ENCODE measurements around the gene SLC25A22. TPM values are rescaled to one million over a fixed set of nuclear protein-coding genes. Genes with fewer than 3 reads are reported as not detected.

Gene SLC25A22
- total RNA-seq, 1 donor from 2014 or later: 2.6 TPM

DNA sequence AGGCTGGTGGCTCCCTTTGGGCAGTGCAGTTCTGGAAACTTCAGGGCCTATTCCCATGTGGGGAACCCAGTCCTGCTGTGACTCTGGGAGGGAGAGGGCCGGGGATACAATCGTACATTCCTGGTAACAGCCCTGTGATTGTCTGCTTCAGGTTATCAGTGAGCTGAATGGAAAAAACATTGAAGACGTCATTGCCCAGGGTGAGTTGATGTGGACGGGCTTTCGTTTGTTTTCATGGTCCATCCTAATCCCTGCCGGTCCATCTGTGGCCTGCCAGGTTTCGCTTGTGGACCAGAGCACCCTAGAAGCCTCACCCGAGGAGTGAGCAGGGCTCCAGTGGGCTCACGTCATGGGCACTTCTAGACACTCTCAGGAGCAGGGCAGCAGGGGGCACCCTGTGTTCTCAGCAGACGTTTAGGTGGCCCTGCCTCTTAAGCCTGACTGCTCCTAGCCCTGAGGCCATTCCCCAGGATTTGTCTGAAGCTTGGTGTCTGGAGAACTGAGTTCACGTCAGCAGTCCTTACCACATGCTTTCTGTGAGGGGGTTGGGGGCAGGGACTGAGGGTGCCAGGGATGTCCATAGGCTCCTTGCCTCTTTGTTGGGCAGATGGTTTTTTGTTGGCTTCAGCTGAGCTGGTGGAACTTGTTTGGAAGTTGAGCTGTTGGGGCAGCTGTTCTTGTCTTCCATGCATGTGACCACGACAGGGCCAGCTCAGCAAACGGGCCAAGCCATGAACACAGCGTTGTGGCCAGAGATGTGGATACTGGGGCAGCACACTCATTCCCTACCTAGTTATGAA lies 13.6 kb upstream of the SLC25A22 start:
- intact Hi-C loops (cut with DNase I): no loop called here
- ATAC-seq (no peak), DNase-seq (ENCODE audit: missing footprints) (no peak)

DNA sequence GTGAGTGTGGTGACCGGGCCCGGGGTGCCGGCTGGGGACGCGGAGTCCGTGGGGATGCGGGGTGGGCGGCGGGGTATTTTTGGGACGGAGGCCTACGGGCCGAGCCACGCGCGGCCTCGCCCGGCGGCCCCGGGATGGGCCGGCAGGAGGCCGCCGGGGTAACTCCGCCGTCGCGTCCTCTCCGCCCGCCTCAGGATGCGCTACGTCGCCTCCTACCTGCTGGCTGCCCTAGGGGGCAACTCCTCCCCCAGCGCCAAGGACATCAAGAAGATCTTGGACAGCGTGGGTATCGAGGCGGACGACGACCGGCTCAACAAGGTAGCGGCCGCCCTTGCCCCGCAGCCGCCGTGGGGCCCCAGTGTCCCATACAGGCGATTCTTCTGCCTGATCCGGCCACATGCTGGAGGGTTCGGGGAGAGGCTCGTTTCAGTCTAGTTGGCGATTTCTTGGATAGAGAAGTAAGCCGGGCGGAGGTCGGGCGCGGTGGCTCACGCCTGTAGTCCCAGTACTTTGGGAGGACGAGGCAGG lies 12.0 kb upstream of the SLC25A22 start:
- DNase-seq (ENCODE audit: missing footprints): peak; percentile 63
- no peak for ATAC-seq
- intact Hi-C loops (cut with DNase I): no loop called here

DNA sequence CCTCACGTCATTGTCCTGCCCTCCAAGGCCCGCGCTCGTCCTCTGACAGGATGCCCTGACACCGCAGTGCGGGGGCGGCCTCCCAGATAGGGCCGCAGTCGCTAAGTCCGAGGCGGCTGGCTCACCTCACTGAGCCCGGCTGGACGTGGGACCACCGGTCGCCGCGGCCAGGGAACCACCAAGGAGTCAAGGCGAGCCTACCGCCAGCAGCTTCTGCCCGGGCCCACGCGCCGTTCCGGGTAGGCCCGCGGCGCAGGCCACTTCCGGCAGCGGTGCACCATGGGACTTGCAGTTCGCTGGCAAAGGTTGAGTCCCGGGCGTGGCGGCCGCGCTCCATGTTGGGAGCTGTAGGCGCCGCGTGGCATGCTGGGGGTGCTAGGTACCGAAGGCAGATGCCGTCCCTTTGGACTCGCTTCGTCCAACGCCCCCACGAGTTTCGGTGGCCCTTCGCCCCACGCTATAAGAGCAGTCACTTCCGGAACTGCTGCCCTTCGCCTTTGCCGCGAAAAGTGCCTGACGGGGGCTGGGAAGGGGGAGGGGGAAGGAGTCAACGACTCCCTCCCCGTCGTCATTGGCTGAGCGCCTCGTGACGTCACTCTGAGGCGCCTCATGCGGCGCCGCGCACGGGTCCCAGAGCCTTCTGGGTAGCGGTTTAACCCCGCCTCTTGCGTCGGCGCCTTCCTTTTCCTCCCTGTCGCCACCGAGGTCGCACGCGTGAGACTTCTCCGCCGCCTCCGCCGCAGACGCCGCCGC lies 11.4 kb upstream of the SLC25A22 start, which contains the start of gene RPLP2:
TSS of gene RPLP2 (plus strand) at position 681 of the 753 bp plus-strand sequence. CDS start 268 bp downstream, outside the sequence.
- intact Hi-C loops (cut with DNase I): loop anchor here (5.0 kb wide), 1 partner anchor 33 kb away; the partner anchor contains the start of genes POLR2L and TSPAN4
- DNase-seq (ENCODE audit: missing footprints) (peak; percentile 100), ATAC-seq (peak; percentile 93)

DNA sequence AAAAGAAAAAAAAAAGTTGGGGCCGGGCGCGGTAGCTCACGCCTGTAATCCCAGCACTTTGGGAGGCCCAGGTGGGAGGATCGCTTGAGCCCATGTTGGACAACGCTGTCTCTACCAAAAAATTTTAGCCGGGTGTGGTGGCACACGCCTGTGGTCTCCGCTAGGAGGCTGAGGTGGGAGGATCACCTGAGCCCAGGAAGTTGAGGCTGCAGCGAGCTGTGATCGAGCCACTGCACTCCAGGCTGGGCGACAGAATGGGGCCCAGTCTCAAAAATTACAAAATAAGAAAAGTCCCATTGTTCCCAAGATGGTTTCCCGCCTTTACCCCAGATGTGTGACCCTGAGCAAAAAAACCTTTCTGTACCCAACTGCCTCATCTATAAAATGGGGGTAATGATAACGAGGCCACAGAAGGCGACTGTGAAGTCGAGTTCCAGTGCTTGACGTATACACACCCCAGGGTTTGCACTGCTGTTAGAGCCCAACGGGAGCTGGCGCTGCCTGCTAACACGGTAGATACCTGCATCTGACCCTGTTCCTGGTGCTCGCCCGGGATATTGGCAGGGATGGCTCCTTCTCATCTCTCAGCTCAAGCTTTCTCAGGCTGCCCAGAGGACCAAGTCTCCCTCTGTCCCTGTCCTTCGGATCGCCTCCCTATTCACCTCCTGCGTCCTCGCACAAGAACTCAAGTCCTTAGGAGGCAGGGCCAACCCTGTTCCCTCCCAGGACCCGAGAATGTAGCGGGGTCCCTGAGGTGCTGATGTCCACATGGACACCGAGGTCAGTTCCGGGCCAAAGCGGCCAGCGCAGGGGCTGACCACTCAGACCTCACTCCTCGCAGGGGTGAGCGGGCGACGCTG lies 10.6 kb upstream of the SLC25A22 start:
- intact Hi-C loops (cut with DNase I): loop anchor here (5.0 kb wide), 1 partner anchor 34 kb away; the partner anchor contains the start of genes POLR2L and TSPAN4
- DNase-seq (ENCODE audit: missing footprints): no peak
- no peak for ATAC-seq

DNA sequence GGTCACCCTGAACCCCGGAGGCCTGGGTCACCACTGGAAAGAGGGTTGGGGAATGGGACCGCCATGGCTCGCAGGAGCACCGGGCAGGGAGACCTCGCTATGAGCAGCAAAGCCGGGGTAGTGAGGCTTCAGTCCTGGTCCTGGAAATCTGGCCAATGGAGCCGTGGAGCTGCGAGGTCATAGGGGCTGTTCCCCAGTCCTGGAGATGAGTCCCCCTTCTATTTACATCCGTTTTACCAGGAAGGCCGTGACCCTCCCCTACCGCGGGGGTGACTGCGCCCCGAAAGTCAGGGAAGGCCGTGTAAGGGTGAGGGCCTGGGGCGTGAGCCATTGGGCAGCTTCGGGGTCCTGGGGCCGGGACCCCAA lies 6.5 kb upstream of the SLC25A22 start:
- intact Hi-C loops (cut with DNase I): no loop called here
- ATAC-seq (no peak), DNase-seq (ENCODE audit: missing footprints) (no peak)

DNA sequence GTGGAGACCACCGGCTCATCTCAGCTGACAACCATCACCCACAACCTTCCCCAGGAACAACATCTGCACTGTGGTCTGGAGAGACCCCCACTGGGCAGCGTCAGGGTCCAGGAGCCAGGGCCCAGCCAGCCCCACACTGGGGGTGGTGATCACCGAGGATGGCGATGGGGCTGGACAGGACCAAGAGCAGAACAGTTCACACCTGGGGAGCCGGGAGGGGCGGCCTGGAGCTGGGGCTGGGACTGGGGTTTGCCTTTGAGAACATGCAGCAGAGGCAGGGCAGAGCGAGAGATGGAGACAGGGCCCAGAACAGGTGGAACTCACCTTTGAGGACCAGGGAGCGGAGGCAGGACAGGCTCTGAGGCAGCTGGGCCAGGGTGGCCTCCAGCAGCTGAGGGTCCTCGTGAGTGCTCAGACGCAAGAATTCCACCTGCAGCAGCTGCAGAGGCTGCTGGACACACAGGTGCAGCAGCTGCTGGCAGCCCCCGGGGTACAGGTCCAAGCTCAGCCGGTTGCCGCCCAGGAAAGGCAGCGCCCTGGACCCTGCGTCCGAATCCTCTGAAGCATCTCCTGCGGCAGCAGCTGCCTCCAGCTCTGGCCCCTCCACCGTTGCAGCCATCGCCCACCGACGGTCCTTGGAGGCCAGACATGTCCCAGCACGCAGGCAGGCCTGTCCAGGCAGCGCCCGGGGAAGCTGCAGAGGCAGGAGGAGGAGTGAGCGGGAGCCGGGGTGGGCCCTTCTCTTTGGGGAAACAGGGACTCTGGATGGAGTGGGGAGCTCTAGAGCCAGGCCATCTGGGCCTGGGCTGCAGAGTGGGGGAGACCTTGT lies 5.9 kb upstream of the SLC25A22 start:
- intact Hi-C loops (cut with DNase I): no loop called here
- DNase-seq (ENCODE audit: missing footprints) (no peak), ATAC-seq (no peak)

DNA sequence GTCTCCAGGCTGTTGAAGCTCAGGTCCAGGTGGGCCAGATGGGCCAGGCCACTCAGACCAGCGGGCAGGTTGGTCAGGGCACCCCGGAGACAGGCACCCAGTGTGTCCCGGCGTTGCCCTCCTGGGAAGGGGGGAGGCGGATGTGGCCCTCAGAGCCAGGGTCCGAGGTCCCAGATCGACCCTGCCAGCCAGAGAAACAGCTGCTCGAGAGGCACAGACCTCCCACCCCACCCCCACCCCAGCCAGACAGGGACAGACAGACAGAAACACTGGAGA lies 5.3 kb upstream of the SLC25A22 start:
- ATAC-seq: no peak
- DNase-seq (ENCODE audit: missing footprints): no peak
- intact Hi-C loops (cut with DNase I): no loop called here

DNA sequence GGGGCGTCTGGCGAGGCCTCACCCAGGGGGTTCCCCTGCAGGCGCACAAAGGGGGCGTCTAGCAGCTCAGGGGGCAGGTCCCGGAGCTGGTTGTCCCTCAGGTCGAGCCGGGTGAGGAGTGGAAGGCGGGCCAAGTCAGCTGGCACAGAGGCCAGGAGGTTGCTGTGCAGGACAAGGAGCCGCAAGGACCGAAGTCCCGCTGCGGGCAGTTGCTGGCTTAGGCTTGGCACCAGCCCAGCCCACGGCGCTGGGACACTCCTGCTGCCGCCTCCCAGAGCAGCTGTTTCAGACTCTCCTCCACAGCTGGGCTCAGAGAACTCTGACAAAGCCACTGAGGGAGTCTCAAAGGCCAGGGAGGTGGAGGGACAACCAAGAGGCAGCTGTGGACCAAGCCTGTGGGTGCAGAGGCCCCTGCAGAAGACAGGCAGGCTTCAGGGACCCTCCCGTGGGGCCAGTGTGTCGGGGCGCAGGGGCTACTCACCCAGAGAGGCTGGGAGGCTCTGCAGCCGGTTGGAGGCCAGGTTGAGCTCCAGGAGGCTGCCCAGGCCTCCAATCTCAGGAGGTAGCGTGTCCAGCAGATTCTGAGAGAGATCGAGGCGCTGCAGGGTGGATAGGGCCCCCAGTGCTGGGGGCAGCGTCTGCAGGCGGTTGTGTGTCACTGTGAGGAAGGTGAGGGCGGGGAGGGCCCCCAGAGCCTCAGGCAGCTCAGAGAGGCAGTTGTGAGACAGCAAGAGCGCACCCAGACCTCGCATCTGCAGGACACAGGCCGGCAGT lies 4.8 kb upstream of the SLC25A22 start:
- intact Hi-C loops (cut with DNase I): no loop called here
- DNase-seq (ENCODE audit: missing footprints) (no peak), ATAC-seq (no peak)

DNA sequence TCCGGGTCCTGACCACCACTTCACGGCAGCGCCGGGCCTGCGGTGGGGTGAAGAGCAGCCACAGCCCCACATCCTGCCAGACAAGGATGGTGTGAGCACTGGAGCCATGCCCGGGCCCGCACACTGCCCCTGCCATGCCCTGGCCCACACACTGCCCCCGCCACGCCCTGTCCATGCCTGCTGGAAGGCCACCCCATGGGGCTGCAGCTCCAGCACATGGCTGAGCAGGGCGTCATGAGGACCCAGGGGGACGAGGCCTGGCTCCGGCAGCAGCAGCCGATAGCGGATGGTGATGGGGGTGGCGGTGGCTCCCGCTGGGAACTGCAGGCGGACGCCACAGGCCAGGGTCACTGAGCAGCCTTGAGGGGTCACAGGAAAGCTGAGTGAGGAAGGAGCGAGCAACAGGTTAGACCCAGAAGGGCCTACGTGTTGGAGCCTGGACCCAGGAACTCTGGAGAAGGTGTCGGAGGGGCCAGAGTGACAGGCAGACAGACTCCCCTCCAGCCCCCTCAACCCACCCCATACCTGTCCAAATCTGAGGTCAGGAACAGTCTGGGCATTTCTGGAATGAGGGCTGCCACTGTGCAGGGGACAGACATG lies 4.0 kb upstream of the SLC25A22 start:
- DNase-seq (ENCODE audit: missing footprints): no peak
- ATAC-seq: no peak
- intact Hi-C loops (cut with DNase I): no loop called here

DNA sequence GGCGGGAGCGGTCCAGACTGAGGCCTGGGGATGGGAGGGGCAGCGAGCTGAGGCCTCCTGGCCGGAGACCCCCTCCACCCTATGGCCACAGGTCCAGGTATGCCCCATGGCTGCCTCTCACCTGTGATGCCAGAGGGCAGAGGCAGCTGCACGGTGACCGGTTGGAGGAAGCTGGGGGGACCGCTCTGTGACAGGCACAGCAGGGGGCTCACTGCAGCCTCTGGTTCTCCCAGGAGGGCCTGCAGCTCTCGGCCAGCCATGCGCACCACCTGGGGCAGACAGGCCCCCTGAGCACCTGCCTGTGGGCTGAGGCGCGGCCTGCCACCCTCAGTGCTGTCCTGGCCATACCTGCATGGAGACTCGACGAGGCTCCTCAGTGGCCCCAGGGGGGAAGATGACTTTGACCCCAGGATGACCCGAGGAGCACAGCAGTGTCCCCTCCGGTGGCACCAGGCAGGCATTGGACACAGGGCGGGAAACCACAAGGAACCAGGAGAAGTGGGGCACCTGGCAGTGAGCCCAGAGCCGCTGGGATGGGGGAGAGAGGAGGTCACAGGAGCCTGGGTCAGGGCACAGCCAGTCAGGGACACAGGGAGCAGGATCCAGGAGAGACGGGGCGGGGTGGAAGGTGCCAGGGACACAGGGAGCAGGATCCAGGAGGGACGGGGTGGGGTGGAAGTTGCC lies 3.2 kb upstream of the SLC25A22 start:
- DNase-seq (ENCODE audit: missing footprints): no peak
- ATAC-seq: no peak
- intact Hi-C loops (cut with DNase I): no loop called here

DNA sequence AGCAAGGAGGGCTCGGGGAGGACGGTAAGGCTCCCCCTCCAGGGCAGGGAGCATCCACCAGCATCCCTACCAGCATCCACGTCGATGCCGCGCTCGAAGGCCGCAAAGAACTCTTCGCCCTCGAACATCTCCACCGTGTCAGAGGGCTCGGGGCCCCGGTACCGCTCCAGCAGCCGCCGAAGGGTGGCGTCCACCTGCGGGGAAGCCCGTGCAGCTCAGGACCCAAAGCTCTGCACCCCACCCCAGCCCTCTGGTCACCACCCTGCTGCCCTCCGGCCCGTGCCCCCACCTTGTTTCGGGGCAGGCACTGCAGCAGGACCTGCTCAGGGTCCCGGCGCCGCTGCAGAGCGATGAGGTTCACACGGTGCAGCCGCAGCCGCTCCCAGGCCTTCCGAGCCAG lies 2.4 kb upstream of the SLC25A22 start:
- no peak for ATAC-seq
- intact Hi-C loops (cut with DNase I): no loop called here
- DNase-seq (ENCODE audit: missing footprints): peak; percentile 50

DNA sequence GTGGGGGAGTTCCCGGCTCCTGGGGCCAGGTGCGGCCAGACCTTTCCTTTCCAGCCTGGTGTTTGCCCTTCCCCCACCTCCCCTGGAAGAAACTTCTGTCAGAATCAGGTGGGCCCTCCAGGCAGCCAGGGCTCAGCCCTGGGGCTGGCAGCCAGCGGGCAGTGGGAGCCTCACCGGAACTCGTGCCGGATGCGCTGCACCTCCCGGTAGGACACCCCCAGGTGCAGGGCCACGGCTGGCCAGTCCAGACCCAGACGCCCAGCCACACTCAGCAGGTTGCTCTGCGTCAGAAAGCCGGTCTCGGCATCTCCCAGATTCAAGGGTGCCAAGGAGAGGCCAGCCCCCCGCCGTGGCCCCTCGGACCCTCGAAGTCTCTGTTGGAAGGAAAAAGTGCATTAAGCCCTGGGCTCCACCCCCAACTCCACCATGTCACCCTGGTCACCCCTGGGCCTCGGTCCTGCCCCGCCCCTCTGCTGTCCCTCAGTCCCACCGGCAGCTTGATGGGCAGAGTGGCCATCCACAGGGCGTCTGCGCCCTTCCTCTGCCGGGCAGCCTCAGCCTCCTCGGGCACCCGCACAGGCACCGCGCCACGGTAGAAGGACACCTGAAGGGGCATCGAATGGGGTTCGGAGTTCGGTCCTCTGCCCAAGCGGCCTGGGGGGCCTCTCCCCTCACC lies 1.7 kb upstream of the SLC25A22 start:
- DNase-seq (ENCODE audit: missing footprints) (no peak), ATAC-seq (no peak)
- intact Hi-C loops (cut with DNase I): no loop called here

DNA sequence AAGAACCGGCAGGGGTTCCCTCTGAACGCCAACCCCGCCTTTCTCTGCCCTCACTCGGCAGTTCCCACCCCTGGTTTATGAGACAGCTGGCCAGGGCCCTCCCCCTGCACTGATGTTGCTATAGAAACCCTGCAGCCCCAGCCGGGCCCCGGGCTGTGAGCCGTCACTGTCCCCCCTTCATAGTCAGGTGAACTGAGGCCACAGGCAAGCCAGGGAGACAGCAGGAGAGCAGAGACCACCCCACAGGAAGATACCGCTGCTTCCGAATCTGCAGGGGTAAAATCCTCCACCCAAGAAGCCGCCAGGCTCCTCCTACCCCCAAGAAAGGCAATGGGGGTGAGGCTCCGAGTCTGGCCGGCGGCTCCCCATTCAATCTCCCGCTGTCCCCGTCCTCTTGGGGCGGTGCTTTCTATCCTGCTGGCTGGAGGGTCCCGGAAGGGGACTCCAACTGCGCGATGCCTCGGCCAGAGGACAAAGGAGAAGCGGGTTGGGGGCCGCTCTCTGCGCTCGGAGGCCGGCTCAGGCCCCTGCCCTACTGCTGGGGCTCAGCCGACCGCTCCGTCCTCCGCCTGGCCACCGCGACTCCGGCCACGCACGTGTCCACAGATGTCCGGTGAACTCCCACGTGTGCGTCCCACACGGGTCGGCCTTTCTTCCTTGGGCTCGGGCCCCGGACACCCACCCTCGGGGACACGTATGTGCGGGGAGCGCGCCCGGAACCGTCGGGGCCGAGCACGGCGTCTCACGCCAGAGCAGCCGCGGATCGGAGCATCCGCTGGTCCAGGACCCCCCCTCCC lies 587 bp downstream of the SLC25A22 start:
- peak; percentile 79 for DNase-seq (ENCODE audit: missing footprints)
- peak; percentile 50 for ATAC-seq
- intact Hi-C loops (cut with DNase I): no loop called here

DNA sequence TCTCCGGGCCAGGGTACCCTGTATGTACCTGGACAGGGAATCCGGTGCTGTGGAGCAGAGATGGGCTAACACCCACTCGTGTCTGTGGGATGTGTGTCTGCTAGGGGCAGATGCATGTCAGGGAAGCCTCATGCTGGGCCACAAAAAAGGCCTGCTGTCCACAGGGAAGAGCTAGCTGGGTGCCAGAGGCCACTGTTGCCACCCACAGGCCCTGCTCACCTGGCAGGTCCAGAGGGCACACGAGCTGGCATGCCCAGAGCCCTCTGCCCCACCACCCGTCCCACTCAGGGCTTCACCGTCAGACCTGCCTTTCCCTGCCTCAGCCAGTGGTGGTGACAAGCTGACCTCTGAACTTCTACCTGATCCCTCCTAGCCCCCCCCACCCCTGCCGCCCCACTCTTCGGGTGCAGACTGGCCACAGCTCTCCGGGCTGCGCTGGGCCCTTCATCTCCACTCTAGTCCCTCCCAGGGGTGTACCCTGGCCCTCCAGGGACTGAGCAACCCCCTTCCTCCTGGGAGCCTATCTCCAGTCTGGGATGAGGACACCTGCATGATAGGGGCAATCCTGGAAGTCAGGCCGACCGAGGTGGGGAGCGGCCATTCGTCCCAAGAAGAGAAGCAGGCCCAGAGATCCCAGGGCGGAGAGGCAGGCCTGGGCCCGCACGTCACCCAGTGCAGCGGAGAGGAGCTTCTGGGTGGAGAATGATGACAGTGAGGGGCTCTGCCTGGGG lies 1.4 kb downstream of the SLC25A22 start:
- intact Hi-C loops (cut with DNase I): no loop called here
- DNase-seq (ENCODE audit: missing footprints) (no peak), ATAC-seq (no peak)
